SK-N-MC (cell line): ENCODE data around the gene FGFBP3.

Experiments used
- EZH2 ChIP-seq: fragments of 200-600 bp; sonication (generic); IDR thresholded peaks from one replicate; pipeline ENCODE4 v1.6.1; 2017; ENCODE audit warnings: antibody characterized with exemption
- POLR2AphosphoS5 ChIP-seq: IDR thresholded peaks from 2 replicates; pipeline ENCODE4 v1.6.1; 2012; ENCODE audit warnings: mild to moderate bottlenecking, low read depth, low read length, borderline replicate concordance

DNA sequence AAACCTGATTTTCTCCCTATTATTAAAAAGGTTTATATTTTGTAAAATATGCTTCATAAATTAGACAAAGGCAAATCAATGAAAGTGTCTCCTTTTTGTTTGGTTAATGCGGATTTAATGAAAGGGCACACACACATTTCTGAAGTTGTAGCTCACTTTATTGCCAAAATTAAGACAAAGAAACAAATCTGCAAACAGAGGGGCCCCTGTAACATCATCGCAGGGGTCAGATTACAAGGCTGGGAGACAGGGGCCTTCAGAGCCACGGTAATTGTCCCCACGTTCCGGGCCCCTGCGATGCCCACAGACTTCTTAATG is 22.4 kb downstream of the FGFBP3 start:
- TF ChIP-seq POLR2AphosphoS5 (no peak), EZH2 (no peak)
